ENCODE measurements around the gene ECD.

DNA sequence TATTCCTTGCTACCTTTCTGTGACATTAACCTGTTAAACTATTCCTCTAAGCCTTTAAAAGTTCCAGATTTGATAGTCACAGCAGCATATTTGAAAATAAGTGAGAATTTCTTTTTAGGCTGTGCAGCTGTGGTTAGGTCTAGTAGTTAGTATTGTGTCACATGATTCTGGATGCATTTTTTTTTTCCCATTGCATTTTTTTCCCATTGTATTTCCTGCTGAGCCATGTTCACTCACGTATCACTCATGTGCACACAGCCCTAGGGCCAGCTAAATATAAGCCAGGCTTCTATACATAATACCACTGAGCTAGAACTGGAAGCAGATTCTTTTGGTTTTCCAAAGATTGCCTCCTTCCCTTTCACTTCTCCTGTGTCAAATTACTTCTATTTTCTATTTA is 41.9 kb upstream of the ECD start:
- TF ChIP-seq, protein P1, sequence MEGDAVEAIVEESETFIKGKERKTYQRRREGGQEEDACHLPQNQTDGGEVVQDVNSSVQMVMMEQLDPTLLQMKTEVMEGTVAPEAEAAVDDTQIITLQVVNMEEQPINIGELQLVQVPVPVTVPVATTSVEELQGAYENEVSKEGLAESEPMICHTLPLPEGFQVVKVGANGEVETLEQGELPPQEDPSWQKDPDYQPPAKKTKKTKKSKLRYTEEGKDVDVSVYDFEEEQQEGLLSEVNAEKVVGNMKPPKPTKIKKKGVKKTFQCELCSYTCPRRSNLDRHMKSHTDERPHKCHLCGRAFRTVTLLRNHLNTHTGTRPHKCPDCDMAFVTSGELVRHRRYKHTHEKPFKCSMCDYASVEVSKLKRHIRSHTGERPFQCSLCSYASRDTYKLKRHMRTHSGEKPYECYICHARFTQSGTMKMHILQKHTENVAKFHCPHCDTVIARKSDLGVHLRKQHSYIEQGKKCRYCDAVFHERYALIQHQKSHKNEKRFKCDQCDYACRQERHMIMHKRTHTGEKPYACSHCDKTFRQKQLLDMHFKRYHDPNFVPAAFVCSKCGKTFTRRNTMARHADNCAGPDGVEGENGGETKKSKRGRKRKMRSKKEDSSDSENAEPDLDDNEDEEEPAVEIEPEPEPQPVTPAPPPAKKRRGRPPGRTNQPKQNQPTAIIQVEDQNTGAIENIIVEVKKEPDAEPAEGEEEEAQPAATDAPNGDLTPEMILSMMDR (IDR thresholded peaks at IDR 0.05), result no peak
- TF ChIP-seq RARB (CRISPR knock-in tag; IDR thresholded peaks at IDR 0.05), result no peak
- no peak for TF ChIP-seq NPAS2 (CRISPR knock-in tag; IDR thresholded peaks at IDR 0.05; ENCODE audit: borderline replicate concordance)
- no peak for TF ChIP-seq KDM1A (IDR thresholded peaks at IDR 0.05; ENCODE audit: low read depth)
- TF ChIP-seq POLR2A (IDR thresholded peaks at IDR 0.05; ENCODE audit: low read length), result no peak
- TF ChIP-seq MAZ (IDR thresholded peaks at IDR 0.05; ENCODE audit: borderline replicate concordance, low read depth, low read length), result no peak
- TF ChIP-seq, protein P2, sequence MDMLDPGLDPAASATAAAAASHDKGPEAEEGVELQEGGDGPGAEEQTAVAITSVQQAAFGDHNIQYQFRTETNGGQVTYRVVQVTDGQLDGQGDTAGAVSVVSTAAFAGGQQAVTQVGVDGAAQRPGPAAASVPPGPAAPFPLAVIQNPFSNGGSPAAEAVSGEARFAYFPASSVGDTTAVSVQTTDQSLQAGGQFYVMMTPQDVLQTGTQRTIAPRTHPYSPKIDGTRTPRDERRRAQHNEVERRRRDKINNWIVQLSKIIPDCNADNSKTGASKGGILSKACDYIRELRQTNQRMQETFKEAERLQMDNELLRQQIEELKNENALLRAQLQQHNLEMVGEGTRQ (IDR thresholded peaks at IDR 0.05), result no peak
- TF ChIP-seq MAFK (IDR thresholded peaks at IDR 0.05; ENCODE audit: partially characterized antibody), result no peak
- TF ChIP-seq ESRRA (IDR thresholded peaks at IDR 0.05; ENCODE audit: borderline replicate concordance, low read length), result no peak
- no peak for TF ChIP-seq EP300 (IDR thresholded peaks at IDR 0.05)
- no peak for TF ChIP-seq CEBPB (IDR thresholded peaks at IDR 0.05)
